ENCODE data around the gene ZDHHC19. TPM values are rescaled to one million over a fixed set of nuclear protein-coding genes. Genes with fewer than 3 reads are reported as not detected.

The ZDHHC19 gene
- polyA plus RNA-seq, 1 donor from 2014 or later: 3.8 TPM

GRCh38 chr3:196217307-196218154 lies 6.3 kb upstream of the ZDHHC19 start:
- TF ChIP-seq REST (IDR thresholded peaks at IDR 0.05; ENCODE audit: borderline replicate concordance) (no peak), RAD21 (conservative IDR thresholded peaks at IDR 0.05) (no peak), EZH2 (IDR thresholded peaks at IDR 0.05; ENCODE audit: borderline replicate concordance, insufficient read depth, low read length, poor library complexity, severe bottlenecking) (no peak)
- Histone ChIP-seq H3K27me3 (ENCODE audit: insufficient read depth, low read depth, low read length) (no peaks in the 10 kb centered on the region), H3K4me3 (ENCODE audit: low read length) (no peak overlapping the region), H4K20me1 (ENCODE audit: insufficient read depth) (no peaks in the 10 kb centered on the region), H3K9me2 (ENCODE audit: insufficient read depth, low read length) (no peaks in the 10 kb centered on the region), H3K79me2 (replicated peaks; ENCODE audit: insufficient read depth, low read length) (no peaks in the 10 kb centered on the region), H3K9ac (ENCODE audit: low read length) (no peak overlapping the region), H3K36me3 (ENCODE audit: insufficient read depth, low read length) (no peaks in the 10 kb centered on the region), H3K9me3 (ENCODE audit: low read length) (no peaks in the 10 kb centered on the region), H3F3A (ENCODE audit: insufficient read depth, low read length, poor library complexity, severe bottlenecking) (no peaks in the 10 kb centered on the region), H3K4me2 (ENCODE audit: low read length) (no peak overlapping the region), H2AFZ (ENCODE audit: low read depth, low read length) (no peak overlapping the region), H3K27ac (ENCODE audit: low read length) (no peak overlapping the region)

GRCh38 chr3:196216681-196217211 lies 5.5 kb upstream of the ZDHHC19 start:
- Histone ChIP-seq H3F3A (ENCODE audit: insufficient read depth, low read length, poor library complexity, severe bottlenecking) (no peaks in the 10 kb centered on the region), H3K4me2 (ENCODE audit: low read length) (no peak overlapping the region), H3K9me2 (ENCODE audit: insufficient read depth, low read length) (no peaks in the 10 kb centered on the region), H3K9ac (ENCODE audit: low read length) (no peak overlapping the region), H3K9me3 (ENCODE audit: low read length) (no peaks in the 10 kb centered on the region), H3K27me3 (ENCODE audit: insufficient read depth, low read depth, low read length) (no peaks in the 10 kb centered on the region), H3K79me2 (replicated peaks; ENCODE audit: insufficient read depth, low read length) (no peaks in the 10 kb centered on the region), H4K20me1 (ENCODE audit: insufficient read depth) (no peaks in the 10 kb centered on the region), H3K4me3 (ENCODE audit: low read length) (no peak overlapping the region), H3K27ac (ENCODE audit: low read length) (no peak overlapping the region), H3K36me3 (ENCODE audit: insufficient read depth, low read length) (no peaks in the 10 kb centered on the region), H2AFZ (ENCODE audit: low read depth, low read length) (no peak overlapping the region)
- TF ChIP-seq SMC3 (conservative IDR thresholded peaks at IDR 0.05; ENCODE audit: poor library complexity): no peak
- no peak for TF ChIP-seq EZH2 (IDR thresholded peaks at IDR 0.05; ENCODE audit: borderline replicate concordance, insufficient read depth, low read length, poor library complexity, severe bottlenecking)
- no peak for TF ChIP-seq CTCF (IDR thresholded peaks at IDR 0.05; ENCODE audit: poor library complexity, severe bottlenecking)
- no peak for TF ChIP-seq RAD21 (conservative IDR thresholded peaks at IDR 0.05)
- TF ChIP-seq TAF1 (IDR thresholded peaks at IDR 0.05; ENCODE audit: low read depth): no peak
- TF ChIP-seq REST (IDR thresholded peaks at IDR 0.05; ENCODE audit: borderline replicate concordance): no peak
- TF ChIP-seq MXI1 (conservative IDR thresholded peaks at IDR 0.05; ENCODE audit: poor library complexity, severe bottlenecking): no peak
